SK-N-SH (cell line): Measurements from ENCODE around the gene MRPL14. TPM values are rescaled to one million over a fixed set of nuclear protein-coding genes. Genes with fewer than 3 reads are reported as not detected.

ENCODE experiments used
- CTCF ChIA-PET: fragments of 300-600, 350-600 bp; formaldehyde crosslinking; extraction: SDS; loops from one replicate; lab custom pipeline; 2021; lab: Yijun Ruan, JAX
- POLR2A ChIA-PET: fragments of 350-600 bp; sonication (Branson Sonifier 250); formaldehyde crosslinking; extraction: SDS; loops from one replicate; lab custom pipeline; 2020; ENCODE audit warnings: antibody characterized with exemption, inconsistent platforms; lab: Yijun Ruan, JAX
- DNase-seq: peaks from one replicate; pipeline ENCODE4 v3.0.0; 2012
- H2AFZ ChIP-seq: fragments of 200-600 bp; sonication (generic); 2 replicates; pipeline ENCODE4 v1.8.1; 2016; ENCODE audit warnings: antibody characterized with exemption, mild to moderate bottlenecking, low read depth
- H3F3A ChIP-seq: fragments of 200-600 bp; sonication (generic); replicated peaks from 2 replicates; pipeline ENCODE3; 2016; ENCODE audit warnings: antibody characterized with exemption, mild to moderate bottlenecking; ENCODE audit not compliant: insufficient read depth
- H3K27ac ChIP-seq, 2 experiments: fragments of 200-500 bp in 1 of 2; fragments of 200-600 bp in 1 of 2; sonication (Bioruptor generic) in 1 of 2; sonication (generic), shearing (Covaris generic) in 1 of 2; 2 replicates each; pipeline versions ENCODE4 v1.5.1 to v1.6.1; 2014 to 2016; ENCODE audit warnings: low read depth in 2 of 2, inconsistent platforms in 1 of 2, low read length in 1 of 2, mild to moderate bottlenecking in 1 of 2, mixed read lengths in 1 of 2
- H3K27me3 ChIP-seq: fragments of 200-600 bp; sonication (generic), shearing (Covaris generic); 2 replicates; pipeline ENCODE4 v1.6.1; 2016; ENCODE audit warnings: mixed run types; ENCODE audit not compliant: insufficient read depth
- H3K36me3 ChIP-seq, 2 experiments: fragments of 200-500 bp in 1 of 2; fragments of 200-600 bp in 1 of 2; sonication (Bioruptor generic) in 1 of 2; sonication (generic) in 1 of 2; replicated peaks in 1 of 2; 2 replicates each; pipeline versions ENCODE3 to v1.5.1; 2014 to 2016; ENCODE audit warnings: low read length in 1 of 2, mild to moderate bottlenecking in 1 of 2; ENCODE audit not compliant: insufficient read depth in 2 of 2, control insufficient read depth in 1 of 2
- H3K4me1 ChIP-seq, 2 experiments: fragments of 200-500 bp in 1 of 2; fragments of 200-600 bp in 1 of 2; sonication (Bioruptor generic) in 1 of 2; sonication (generic), shearing (Covaris generic) in 1 of 2; 2 replicates each; pipeline versions ENCODE4 v1.5.1 to v1.6.1; 2014 to 2016; ENCODE audit warnings: low read depth in 1 of 2, low read length in 1 of 2, mixed run types in 1 of 2; ENCODE audit not compliant: insufficient read depth in 2 of 2, control insufficient read depth in 1 of 2
- H3K4me2 ChIP-seq: fragments of 200-600 bp; sonication (generic), shearing (Covaris generic); 2 replicates; pipeline ENCODE4 v1.6.1; 2017; ENCODE audit warnings: mixed run types
- H3K4me3 ChIP-seq, 2 experiments: fragments of 200-500 bp in 1 of 2; fragments of 200-600 bp in 1 of 2; sonication (Bioruptor generic) in 1 of 2; sonication (generic), shearing (Covaris generic) in 1 of 2; 2 replicates each; pipeline versions ENCODE4 v1.5.1 to v1.8.1; 2014 to 2016; ENCODE audit warnings: low read depth in 2 of 2, inconsistent platforms in 1 of 2, low read length in 1 of 2, mild to moderate bottlenecking in 1 of 2, mixed read lengths in 1 of 2, moderate library complexity in 1 of 2
- H3K79me2 ChIP-seq: fragments of 200-600 bp; sonication (generic); 2 replicates; pipeline ENCODE4 v1.8.1; 2017; ENCODE audit warnings: mild to moderate bottlenecking; ENCODE audit not compliant: insufficient read depth
- H3K9ac ChIP-seq: fragments of 200-600 bp; sonication (generic); 2 replicates; pipeline ENCODE4 v1.6.1; 2017; ENCODE audit warnings: mixed run types
- H3K9me2 ChIP-seq: fragments of 200-600 bp; sonication (generic); 2 replicates; pipeline ENCODE4 v1.6.1; 2017; ENCODE audit warnings: mixed run types
- H3K9me3 ChIP-seq: fragments of 200-600 bp; sonication (generic); 2 replicates; pipeline ENCODE4 v1.6.1; 2017; ENCODE audit warnings: mixed run types, mild to moderate bottlenecking, moderate library complexity
- H4K20me1 ChIP-seq: fragments of 200-600 bp; sonication (generic); 2 replicates; pipeline ENCODE4 v1.6.1; 2017; ENCODE audit warnings: mild to moderate bottlenecking, mixed run types; ENCODE audit not compliant: insufficient read depth
- ELF1 ChIP-seq: IDR thresholded peaks from 2 replicates; pipeline ENCODE4 v1.4.0; 2012
- EZH2phosphoT487 ChIP-seq: fragments of 200-600 bp; sonication (generic); IDR thresholded peaks from 2 replicates; pipeline ENCODE4 v1.6.1; 2017; ENCODE audit warnings: low read depth, mixed run types, mild to moderate bottlenecking, antibody characterized with exemption, moderate library complexity, borderline replicate concordance
- FOXJ3 ChIP-seq: sonication (generic); formaldehyde crosslinking; IDR thresholded peaks from 2 replicates; pipeline ENCODE4 v1.5.1; 2020; ENCODE audit warnings: mild to moderate bottlenecking, missing genetic modification reagents
- GATA2 ChIP-seq: sonication (generic); formaldehyde crosslinking; IDR thresholded peaks from 2 replicates; pipeline ENCODE4 v1.5.0; 2020; ENCODE audit warnings: mild to moderate bottlenecking, missing genetic modification reagents
- IRF3 ChIP-seq: fragments of 150-350 bp; IDR thresholded peaks from 2 replicates; pipeline ENCODE4 v1.6.1; 2016; ENCODE audit warnings: mild to moderate bottlenecking, low read depth, low read length
- JUND ChIP-seq: IDR thresholded peaks from 2 replicates; pipeline ENCODE4 v1.4.0; 2012
- MAX ChIP-seq: IDR thresholded peaks from 2 replicates; pipeline ENCODE4 v1.4.0; 2012; ENCODE audit warnings: low read depth
- MEF2A ChIP-seq: IDR thresholded peaks from 2 replicates; pipeline ENCODE4 v1.4.0; 2012; ENCODE audit warnings: low read depth, borderline replicate concordance
- NFIC ChIP-seq: IDR thresholded peaks from 2 replicates; pipeline ENCODE4 v1.4.0; 2012; ENCODE audit warnings: borderline replicate concordance
- NRF1 ChIP-seq: IDR thresholded peaks from 2 replicates; pipeline ENCODE4 v1.6.1; 2012; ENCODE audit warnings: low read depth, mild to moderate bottlenecking, low read length
- PBX3 ChIP-seq: IDR thresholded peaks from 2 replicates; pipeline ENCODE4; 2012
- RCOR1 ChIP-seq: fragments of 150-350 bp; IDR thresholded peaks from 2 replicates; pipeline ENCODE4 v1.6.1; 2017; ENCODE audit warnings: antibody characterized with exemption, low read length
- RFX5 ChIP-seq: IDR thresholded peaks from 2 replicates; pipeline ENCODE4 v1.6.1; 2012; ENCODE audit warnings: mild to moderate bottlenecking, improper control_type of control experiment, low read length
- TAF1 ChIP-seq: IDR thresholded peaks from 2 replicates; pipeline ENCODE4 v1.6.1; 2012; ENCODE audit warnings: low read depth, mild to moderate bottlenecking, low read length, moderate library complexity, borderline replicate concordance
- WGBS: methylation state at CpG from one replicate; pipeline ENCODE4 v1.1.6; 2017; ENCODE audit warnings: low lambda C conversion rate; 5-methylcytosine and 5-hydroxymethylcytosine counted together
- polyA plus RNA-seq, 3 experiments: library from polyadenylated mRNA; depleted of rRNA; stranded (reverse); fragments of >200 nt; gene quantifications; 2 replicates each; pipeline ENCODE4 v1.2.3, GENCODE V29; 2012
- TF ChIP-seq, protein P1 (sequence below): IDR thresholded peaks from 2 replicates; pipeline ENCODE4 v1.4.0; 2012; ENCODE audit warnings: low read depth, borderline replicate concordance
- TF ChIP-seq, protein P2 (sequence below): fragments of 150-350 bp; IDR thresholded peaks from 2 replicates; pipeline ENCODE4 v1.6.1; 2017; ENCODE audit warnings: antibody characterized with exemption, low read length, low read depth, borderline replicate concordance

MRPL14 gene
- polyA plus RNA-seq, 1 of the 3 experiments (the other 2 are of a cell fraction): 97.0 TPM

GRCh38 chr6:44110005-44110676 lies 17.1 kb downstream of the MRPL14 start:
- no peak for TF ChIP-seq NFIC
- no peak for TF ChIP-seq MAX
- no peak overlapping the region for H3K4me2 ChIP-seq
- peaks cover 21 to 60% of the 10 kb centered on the region in 2 experiments for H3K36me3 ChIP-seq
- H3K27me3 ChIP-seq: no peaks in the 10 kb centered on the region
- H3K79me2 ChIP-seq: peaks cover 37% of the 10 kb centered on the region; the same call in 1 of the 2 replicates
- H3K4me1 ChIP-seq: peaks cover 0 to 3% of the 10 kb centered on the region in 2 experiments; a peak in 2 of 4 replicates
- 97% methylated on average over 5 of the region's 6 CpGs for WGBS
- DNase-seq: no peak
- H3F3A ChIP-seq: no peaks in the 10 kb centered on the region
- CTCF ChIA-PET: interaction anchor here (2.6 to 12.1 kb wide), 2 partner anchors 10 to 41 kb away, joined by 6 to 103 read pairs; no protein-coding TSS in a partner anchor
- no peak overlapping the region for H2AFZ ChIP-seq
- no peaks in the 10 kb centered on the region; the same call in 1 of the 2 replicates for H4K20me1 ChIP-seq
- POLR2A ChIA-PET: no interaction called here
- H3K9ac ChIP-seq: no peak overlapping the region
- H3K4me3 ChIP-seq: no peak overlapping the region
- H3K9me3 ChIP-seq: no peaks in the 10 kb centered on the region
- H3K9me2 ChIP-seq: no peaks in the 10 kb centered on the region
- no peak overlapping the region; a peak in 1 of 4 replicates for H3K27ac ChIP-seq

DNA sequence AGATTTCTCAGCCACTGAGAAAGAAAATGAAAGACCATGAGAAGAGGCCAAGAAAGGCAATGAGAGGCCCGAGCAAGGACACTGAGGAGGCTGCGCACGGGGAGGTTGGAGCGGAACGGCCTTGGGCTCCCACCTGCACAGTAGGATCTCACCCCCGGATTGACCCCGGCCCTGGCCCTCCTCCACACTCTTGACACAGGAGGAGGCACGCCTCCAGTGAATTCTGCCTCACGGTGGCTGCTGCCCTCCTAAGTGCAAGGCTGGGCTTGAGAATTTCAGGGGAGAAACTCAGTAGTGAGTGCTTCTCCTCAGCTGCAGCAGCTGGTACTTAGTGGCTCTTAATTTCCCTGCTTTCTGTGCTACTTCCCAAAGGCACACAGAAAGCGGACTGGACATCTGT lies 18.0 kb downstream of the MRPL14 start:
- CTCF ChIA-PET: interaction anchor here (2.6 to 12.1 kb wide), 2 partner anchors 9 to 42 kb away, joined by 6 to 103 read pairs; no protein-coding TSS in a partner anchor
- no peak overlapping the region for H3K9ac ChIP-seq
- peaks cover 25 to 65% of the 10 kb centered on the region in 2 experiments for H3K36me3 ChIP-seq
- H3K9me3 ChIP-seq: no peaks in the 10 kb centered on the region
- no peak overlapping the region for H3K4me3 ChIP-seq
- no peak for TF ChIP-seq FOXJ3
- no peak for TF ChIP-seq ELF1
- TF ChIP-seq, protein P1, sequence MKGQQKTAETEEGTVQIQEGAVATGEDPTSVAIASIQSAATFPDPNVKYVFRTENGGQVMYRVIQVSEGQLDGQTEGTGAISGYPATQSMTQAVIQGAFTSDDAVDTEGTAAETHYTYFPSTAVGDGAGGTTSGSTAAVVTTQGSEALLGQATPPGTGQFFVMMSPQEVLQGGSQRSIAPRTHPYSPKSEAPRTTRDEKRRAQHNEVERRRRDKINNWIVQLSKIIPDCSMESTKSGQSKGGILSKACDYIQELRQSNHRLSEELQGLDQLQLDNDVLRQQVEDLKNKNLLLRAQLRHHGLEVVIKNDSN: no peak
- TF ChIP-seq, protein P2, sequence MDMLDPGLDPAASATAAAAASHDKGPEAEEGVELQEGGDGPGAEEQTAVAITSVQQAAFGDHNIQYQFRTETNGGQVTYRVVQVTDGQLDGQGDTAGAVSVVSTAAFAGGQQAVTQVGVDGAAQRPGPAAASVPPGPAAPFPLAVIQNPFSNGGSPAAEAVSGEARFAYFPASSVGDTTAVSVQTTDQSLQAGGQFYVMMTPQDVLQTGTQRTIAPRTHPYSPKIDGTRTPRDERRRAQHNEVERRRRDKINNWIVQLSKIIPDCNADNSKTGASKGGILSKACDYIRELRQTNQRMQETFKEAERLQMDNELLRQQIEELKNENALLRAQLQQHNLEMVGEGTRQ: no peak
- no peak for TF ChIP-seq RCOR1
- TF ChIP-seq GATA2 (CRISPR knock-in tag): no peak
- no peak for TF ChIP-seq PBX3
- no peak for TF ChIP-seq EZH2phosphoT487
- no peak for TF ChIP-seq IRF3
- no peak for TF ChIP-seq RFX5
- no peak for TF ChIP-seq JUND
- TF ChIP-seq MEF2A: no peak
- no peak for TF ChIP-seq NRF1
- TF ChIP-seq TAF1: no peak
- peaks cover 0 to 3% of the 10 kb centered on the region in 2 experiments; a peak in 1 of 4 replicates for H3K4me1 ChIP-seq
- H2AFZ ChIP-seq: no peak overlapping the region
- no peaks in the 10 kb centered on the region for H3F3A ChIP-seq
- no peak overlapping the region for H3K4me2 ChIP-seq
- 96% methylated on average over 7 of the region's 10 CpGs for WGBS
- no peak for DNase-seq
- H3K79me2 ChIP-seq: peaks cover 31% of the 10 kb centered on the region; the same call in 1 of the 2 replicates
- H3K9me2 ChIP-seq: no peaks in the 10 kb centered on the region
- no peaks in the 10 kb centered on the region; the same call in 1 of the 2 replicates for H4K20me1 ChIP-seq
- H3K27me3 ChIP-seq: no peaks in the 10 kb centered on the region
- POLR2A ChIA-PET: no interaction called here
- H3K27ac ChIP-seq: no peak overlapping the region; a peak in 1 of 4 replicates
